Measurements from ENCODE around the gene KIAA0408.

KIAA0408 gene

GRCh38 chr6:127459231-127459641, at the start of gene KIAA0408:
TSS of gene KIAA0408 (minus strand) at chr6:127459389. CDS start at chr6:127453981, 5,408 bp downstream.
- no peaks in the 10 kb centered on the region for H3K9me3 Mint-ChIP-seq (ENCODE audit: low read depth)
- H3K4me1 Mint-ChIP-seq (ENCODE audit: low read depth): peaks cover 7% of the 10 kb centered on the region
- H3K4me3 Mint-ChIP-seq: no peak within 1 kb of the TSS
- H3K36me3 Mint-ChIP-seq: no peaks in the 10 kb centered on the region
- no peak within 1 kb of the TSS for H3K27ac Mint-ChIP-seq
- no peaks in the 10 kb centered on the region for H3K27me3 Mint-ChIP-seq

GRCh38 chr6:127506894-127507293, 47.7 kb upstream of the KIAA0408 start:
- H3K9me3 Mint-ChIP-seq (ENCODE audit: low read depth): no peaks in the 10 kb centered on the region
- no peaks in the 10 kb centered on the region for H3K4me1 Mint-ChIP-seq (ENCODE audit: low read depth)
- no peak overlapping the region for H3K27ac Mint-ChIP-seq
- H3K36me3 Mint-ChIP-seq: peaks cover 4% of the 10 kb centered on the region
- H3K27me3 Mint-ChIP-seq: no peaks in the 10 kb centered on the region
- H3K4me3 Mint-ChIP-seq: no peak overlapping the region

GRCh38 chr6:127503022-127503421, 43.8 kb upstream of the KIAA0408 start:
- H3K27me3 Mint-ChIP-seq: no peaks in the 10 kb centered on the region

GRCh38 chr6:127497410-127497809, 38.2 kb upstream of the KIAA0408 start:
- H3K36me3 Mint-ChIP-seq: peaks cover 2% of the 10 kb centered on the region
- no peaks in the 10 kb centered on the region for H3K9me3 Mint-ChIP-seq (ENCODE audit: low read depth)
- H3K27me3 Mint-ChIP-seq: peaks cover 3% of the 10 kb centered on the region
- no peak overlapping the region for H3K4me3 Mint-ChIP-seq
- peaks cover 4% of the 10 kb centered on the region for H3K4me1 Mint-ChIP-seq (ENCODE audit: low read depth)
- H3K27ac Mint-ChIP-seq: no peak overlapping the region

More at GRCh38 chr6:127503022-127503421, 43.8 kb upstream of the KIAA0408 start:
- Mint-ChIP-seq H3K4me1 (ENCODE audit: low read depth) (no peaks in the 10 kb centered on the region), H3K27ac (no peak overlapping the region), H3K36me3 (peaks cover 4% of the 10 kb centered on the region), H3K4me3 (no peak overlapping the region), H3K9me3 (ENCODE audit: low read depth) (no peaks in the 10 kb centered on the region)

- Mint-ChIP-seq H3K4me1 (ENCODE audit: low read depth) (peaks cover 4% of the 10 kb centered on the region), H3K4me3 (no peak overlapping the region), H3K36me3 (peaks cover 5% of the 10 kb centered on the region), H3K27ac (no peak overlapping the region), H3K27me3 (peaks cover 3% of the 10 kb centered on the region), H3K9me3 (ENCODE audit: low read depth) (no peaks in the 10 kb centered on the region)
Measured at GRCh38 chr6:127496471-127496870, 37.3 kb upstream of the KIAA0408 start.

GRCh38 chr6:127494240-127494767, 35.1 kb upstream of the KIAA0408 start:
- Mint-ChIP-seq H3K27ac (no peak overlapping the region), H3K4me3 (no peak overlapping the region), H3K4me1 (ENCODE audit: low read depth) (peaks cover 4% of the 10 kb centered on the region), H3K27me3 (peaks cover 3% of the 10 kb centered on the region), H3K9me3 (ENCODE audit: low read depth) (no peaks in the 10 kb centered on the region), H3K36me3 (peaks cover 5% of the 10 kb centered on the region)

GRCh38 chr6:127489248-127489647, 30.1 kb upstream of the KIAA0408 start:
- peaks cover 18% of the 10 kb centered on the region for H3K4me1 Mint-ChIP-seq (ENCODE audit: low read depth)
- peaks cover 10% of the 10 kb centered on the region for H3K36me3 Mint-ChIP-seq
- H3K4me3 Mint-ChIP-seq: no peak overlapping the region
- H3K27ac Mint-ChIP-seq: no peak overlapping the region
- H3K9me3 Mint-ChIP-seq (ENCODE audit: low read depth): no peaks in the 10 kb centered on the region
- no peaks in the 10 kb centered on the region for H3K27me3 Mint-ChIP-seq

- no peak overlapping the region for H3K4me3 Mint-ChIP-seq
- peaks cover 10% of the 10 kb centered on the region for H3K36me3 Mint-ChIP-seq
- H3K27ac Mint-ChIP-seq: no peak overlapping the region
- no peaks in the 10 kb centered on the region for H3K27me3 Mint-ChIP-seq
- no peaks in the 10 kb centered on the region for H3K9me3 Mint-ChIP-seq (ENCODE audit: low read depth)
- peaks cover 27% of the 10 kb centered on the region for H3K4me1 Mint-ChIP-seq (ENCODE audit: low read depth)
Measured at GRCh38 chr6:127486934-127487333, 27.7 kb upstream of the KIAA0408 start.

GRCh38 chr6:127484212-127484863, 25.1 kb upstream of the KIAA0408 start:
- Mint-ChIP-seq H3K27ac (peak overlapping the region; percentile 87), H3K4me3 (peak overlapping the region; percentile 76), H3K9me3 (ENCODE audit: low read depth) (no peaks in the 10 kb centered on the region), H3K4me1 (ENCODE audit: low read depth) (peaks cover 27% of the 10 kb centered on the region), H3K27me3 (no peaks in the 10 kb centered on the region), H3K36me3 (peaks cover 7% of the 10 kb centered on the region)

- H3K36me3 Mint-ChIP-seq: peaks cover 8% of the 10 kb centered on the region
Measured at GRCh38 chr6:127483399-127484055, 24.3 kb upstream of the KIAA0408 start.

GRCh38 chr6:127482325-127482724, 23.1 kb upstream of the KIAA0408 start:
- Mint-ChIP-seq H3K9me3 (ENCODE audit: low read depth) (no peaks in the 10 kb centered on the region), H3K4me3 (no peak overlapping the region), H3K27me3 (no peaks in the 10 kb centered on the region), H3K27ac (peak overlapping the region; percentile 67), H3K4me1 (ENCODE audit: low read depth) (peaks cover 27% of the 10 kb centered on the region), H3K36me3 (peaks cover 15% of the 10 kb centered on the region)

More at GRCh38 chr6:127483399-127484055, 24.3 kb upstream of the KIAA0408 start:
- peak overlapping the region; percentile 87 for H3K27ac Mint-ChIP-seq
- no peaks in the 10 kb centered on the region for H3K27me3 Mint-ChIP-seq
- no peaks in the 10 kb centered on the region for H3K9me3 Mint-ChIP-seq (ENCODE audit: low read depth)
- peaks cover 27% of the 10 kb centered on the region for H3K4me1 Mint-ChIP-seq (ENCODE audit: low read depth)
- peak overlapping the region; percentile 76 for H3K4me3 Mint-ChIP-seq

GRCh38 chr6:127481628-127482027, 22.4 kb upstream of the KIAA0408 start:
- Mint-ChIP-seq H3K27me3 (no peaks in the 10 kb centered on the region), H3K9me3 (ENCODE audit: low read depth) (no peaks in the 10 kb centered on the region), H3K36me3 (peaks cover 15% of the 10 kb centered on the region), H3K27ac (no peak overlapping the region), H3K4me1 (ENCODE audit: low read depth) (peaks cover 27% of the 10 kb centered on the region), H3K4me3 (no peak overlapping the region)

GRCh38 chr6:127481111-127481510, 21.9 kb upstream of the KIAA0408 start:
- Mint-ChIP-seq H3K9me3 (ENCODE audit: low read depth) (no peaks in the 10 kb centered on the region), H3K4me1 (ENCODE audit: low read depth) (peaks cover 27% of the 10 kb centered on the region), H3K4me3 (no peak overlapping the region), H3K27ac (no peak overlapping the region), H3K36me3 (peaks cover 19% of the 10 kb centered on the region), H3K27me3 (no peaks in the 10 kb centered on the region)

GRCh38 chr6:127477658-127478057, 18.5 kb upstream of the KIAA0408 start:
- H3K4me1 Mint-ChIP-seq (ENCODE audit: low read depth): peaks cover 4% of the 10 kb centered on the region
- H3K36me3 Mint-ChIP-seq: peaks cover 14% of the 10 kb centered on the region
- H3K27ac Mint-ChIP-seq: no peak overlapping the region
- no peaks in the 10 kb centered on the region for H3K9me3 Mint-ChIP-seq (ENCODE audit: low read depth)
- no peak overlapping the region for H3K4me3 Mint-ChIP-seq
- H3K27me3 Mint-ChIP-seq: no peaks in the 10 kb centered on the region

GRCh38 chr6:127475823-127476176, 16.6 kb upstream of the KIAA0408 start:
- Mint-ChIP-seq H3K36me3 (peaks cover 12% of the 10 kb centered on the region), H3K4me3 (peak overlapping the region; percentile 20), H3K27me3 (no peaks in the 10 kb centered on the region), H3K9me3 (ENCODE audit: low read depth) (no peaks in the 10 kb centered on the region), H3K4me1 (ENCODE audit: low read depth) (no peaks in the 10 kb centered on the region), H3K27ac (no peak overlapping the region)

Measured in activated naive CD8-positive, alpha-beta T cell (primary cell).